Activated CD8-positive, alpha-beta memory T cell treated with anti-CD3 and anti-CD28 coated beads, Interleukin-2, amount 10 ng/mL, durations not matched to agents 7 days and 5 days (primary cell): ENCODE results near the gene PRIM2. TPM values are rescaled to one million over a fixed set of nuclear protein-coding genes. Genes with fewer than 3 reads are reported as not detected.
"Not testable (repeated sequence)": the region's sequence is repeated elsewhere in the genome, so short reads cannot be mapped to it uniquely, and the experiment has no call there.

ENCODE experiments used
- ATAC-seq: fragments of 150-1000 bp; cut with Tn5 transposase; one replicate; pipeline ENCODE4 v1.10.0; 2021; ENCODE audit warnings: moderate library complexity
- CTCF ChIA-PET: fragments of 350-600 bp; sonication (Branson Sonifier 250); formaldehyde crosslinking; loops from one replicate; lab custom pipeline; 2021; ENCODE audit warnings: antibody characterized with exemption; lab: Charles Lee
- DNase-seq: peaks from one replicate; pipeline ENCODE4 v3.0.0-alpha.2; 2020
- H3K27ac Mint-ChIP-seq: one replicate; pipeline ENCODE4 v1.8.0; 2021; ENCODE audit warnings: mild to moderate bottlenecking, mixed read lengths
- H3K27me3 Mint-ChIP-seq: one replicate; pipeline ENCODE4 v1.8.0; 2021; ENCODE audit warnings: mixed read lengths
- H3K36me3 Mint-ChIP-seq: one replicate; pipeline ENCODE4 v1.8.0; 2021; ENCODE audit warnings: mild to moderate bottlenecking, mixed read lengths
- H3K4me1 Mint-ChIP-seq: one replicate; pipeline ENCODE4 v1.8.0; 2021; ENCODE audit warnings: mixed read lengths
- H3K4me3 Mint-ChIP-seq: one replicate; pipeline ENCODE4 v1.8.0; 2021; ENCODE audit warnings: mild to moderate bottlenecking, moderate library complexity, mixed read lengths
- H3K9me3 Mint-ChIP-seq: one replicate; pipeline ENCODE4 v1.8.0; 2022; ENCODE audit warnings: low read depth, mixed read lengths
- total RNA-seq, 2 experiments: library from RNA; stranded (reverse); gene quantifications; one replicate each; pipeline ENCODE4 v1.2.3, GENCODE V29; 2021

Gene PRIM2
- total RNA-seq, 2 experiments from 2014 or later, result 36.2 to 42.8 TPM

GRCh38 chr6:57298741-57299140 is 18.7 kb upstream of the PRIM2 start:
- CTCF ChIA-PET, result no interaction called here
- DNase-seq (no peak), ATAC-seq (no peak)
- Mint-ChIP-seq H3K4me3 (no peak overlapping the region), H3K27me3 (peaks cover 12% of the 10 kb centered on the region), H3K27ac (no peak overlapping the region), H3K9me3 (no peaks in the 10 kb centered on the region), H3K4me1 (no peaks in the 10 kb centered on the region), H3K36me3 (no peaks in the 10 kb centered on the region)

DNA sequence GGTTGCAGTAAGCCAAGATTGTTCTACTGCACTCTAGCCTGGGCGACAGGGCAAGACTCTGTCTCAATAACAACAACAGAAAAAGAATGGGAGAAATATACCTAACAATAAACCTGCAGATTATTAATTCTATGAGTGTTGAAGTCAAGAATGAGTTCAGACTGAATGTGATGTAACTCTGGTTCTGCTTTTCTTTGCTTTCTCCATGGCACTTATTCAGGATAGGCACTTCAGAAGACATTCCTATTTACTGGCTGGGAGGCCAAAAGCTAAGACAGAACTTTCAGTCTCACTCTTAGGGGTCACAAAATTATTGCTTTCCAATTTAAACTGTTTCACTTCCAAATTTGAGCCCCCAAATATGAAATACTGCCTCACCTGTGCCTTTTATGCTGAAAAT is 15.7 kb upstream of the PRIM2 start:
- Mint-ChIP-seq H3K4me1 (no peaks in the 10 kb centered on the region), H3K27ac (no peak overlapping the region), H3K9me3 (no peaks in the 10 kb centered on the region), H3K27me3 (peaks cover 14% of the 10 kb centered on the region), H3K4me3 (no peak overlapping the region), H3K36me3 (no peaks in the 10 kb centered on the region)
- no peak for DNase-seq
- CTCF ChIA-PET, result no interaction called here
- no peak for ATAC-seq

GRCh38 chr6:57302477-57302876 is 15.0 kb upstream of the PRIM2 start:
- ATAC-seq (no peak), DNase-seq (no peak)
- H3K27ac Mint-ChIP-seq, result no peak overlapping the region
- H3K27me3 Mint-ChIP-seq, result peaks cover 15% of the 10 kb centered on the region
- H3K4me1 Mint-ChIP-seq, result no peaks in the 10 kb centered on the region
- H3K4me3 Mint-ChIP-seq, result no peak overlapping the region
- H3K9me3 Mint-ChIP-seq, result no peaks in the 10 kb centered on the region
- no peaks in the 10 kb centered on the region for H3K36me3 Mint-ChIP-seq
- CTCF ChIA-PET, result no interaction called here

DNA sequence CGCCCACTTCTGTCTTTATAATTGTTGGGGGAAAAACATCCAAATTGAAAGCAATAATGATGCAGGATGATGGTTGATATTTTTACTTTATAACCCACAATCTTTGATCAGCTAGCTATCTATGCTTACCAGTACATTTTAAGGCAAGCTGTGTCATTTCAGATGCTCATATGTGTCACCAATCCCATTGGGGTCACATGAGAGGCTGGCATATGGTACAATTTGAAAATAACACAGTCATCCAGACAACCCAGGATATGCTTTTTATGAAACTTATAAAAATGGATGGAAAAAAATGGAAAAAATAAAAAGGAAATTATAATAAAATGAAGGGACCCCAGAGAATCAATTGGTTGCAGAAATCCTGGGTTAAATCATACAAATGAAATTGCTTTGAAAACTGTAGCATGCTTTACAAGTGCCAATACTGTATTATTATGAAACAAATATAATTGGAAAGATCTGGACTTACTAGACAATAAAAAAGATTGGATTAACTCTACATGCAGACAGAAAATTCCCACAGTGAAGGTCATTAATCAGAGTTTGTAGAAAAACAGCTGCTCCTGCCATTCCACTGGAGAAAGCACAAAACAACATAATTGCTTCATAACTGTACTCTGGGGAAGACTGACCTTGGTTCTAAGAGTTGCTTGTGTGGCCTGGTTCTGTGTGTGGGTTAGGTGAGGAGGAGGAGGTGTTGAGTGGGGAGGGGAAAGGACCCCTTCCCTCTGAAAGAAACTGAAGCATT is 13.3 kb upstream of the PRIM2 start:
- ATAC-seq (no peak), DNase-seq (no peak)
- no peak overlapping the region for H3K4me3 Mint-ChIP-seq
- CTCF ChIA-PET, result no interaction called here
- no peaks in the 10 kb centered on the region for H3K36me3 Mint-ChIP-seq
- H3K27ac Mint-ChIP-seq, result no peak overlapping the region
- no peaks in the 10 kb centered on the region for H3K9me3 Mint-ChIP-seq
- peaks cover 20% of the 10 kb centered on the region for H3K27me3 Mint-ChIP-seq
- no peaks in the 10 kb centered on the region for H3K4me1 Mint-ChIP-seq

- CTCF ChIA-PET, result interaction anchor here (1.1 kb wide), 1 partner anchor 10 kb away, joined by 3 read pairs; no protein-coding TSS in a partner anchor
- Mint-ChIP-seq H3K9me3 (no peaks in the 10 kb centered on the region), H3K36me3 (no peaks in the 10 kb centered on the region), H3K27ac (no peak overlapping the region), H3K27me3 (peaks cover 20% of the 10 kb centered on the region), H3K4me1 (no peaks in the 10 kb centered on the region), H3K4me3 (no peak overlapping the region)
- no peak for ATAC-seq
- no peak for DNase-seq
These were observed 12.3 kb upstream of the PRIM2 start for GRCh38 chr6:57305107-57305506.

GRCh38 chr6:57305761-57306160 is 11.7 kb upstream of the PRIM2 start:
- Mint-ChIP-seq H3K9me3 (no peaks in the 10 kb centered on the region), H3K4me3 (no peak overlapping the region), H3K4me1 (no peaks in the 10 kb centered on the region), H3K36me3 (no peaks in the 10 kb centered on the region), H3K27me3 (peaks cover 20% of the 10 kb centered on the region), H3K27ac (no peak overlapping the region)
- DNase-seq (no peak), ATAC-seq (no peak)
- CTCF ChIA-PET, result interaction anchor here (1.1 kb wide), 1 partner anchor 9 kb away, joined by 3 read pairs; no protein-coding TSS in a partner anchor

GRCh38 chr6:57306273-57306672 is 11.2 kb upstream of the PRIM2 start:
- Mint-ChIP-seq H3K27me3 (peaks cover 17% of the 10 kb centered on the region), H3K4me3 (no peak overlapping the region), H3K36me3 (no peaks in the 10 kb centered on the region), H3K4me1 (no peaks in the 10 kb centered on the region), H3K9me3 (no peaks in the 10 kb centered on the region), H3K27ac (no peak overlapping the region)
- ATAC-seq, result no peak
- CTCF ChIA-PET, result interaction anchor here (1.1 kb wide), 1 partner anchor 8 kb away, joined by 3 read pairs; no protein-coding TSS in a partner anchor
- no peak for DNase-seq

GRCh38 chr6:57307850-57308249 is 9.6 kb upstream of the PRIM2 start:
- Mint-ChIP-seq H3K27me3 (peaks cover 16% of the 10 kb centered on the region), H3K36me3 (no peaks in the 10 kb centered on the region), H3K4me3 (no peak overlapping the region), H3K27ac (no peak overlapping the region), H3K4me1 (no peaks in the 10 kb centered on the region), H3K9me3 (no peaks in the 10 kb centered on the region)
- CTCF ChIA-PET, result no interaction called here
- no peak for ATAC-seq
- DNase-seq, result no peak

GRCh38 chr6:57308755-57309154 is 8.7 kb upstream of the PRIM2 start:
- CTCF ChIA-PET, H3K4me1 Mint-ChIP-seq, H3K27ac Mint-ChIP-seq, H3K4me3 Mint-ChIP-seq, ATAC-seq, DNase-seq, H3K36me3 Mint-ChIP-seq, H3K9me3 Mint-ChIP-seq: not testable (repeated sequence)
- peaks cover 25% of the 10 kb centered on the region for H3K27me3 Mint-ChIP-seq

DNA sequence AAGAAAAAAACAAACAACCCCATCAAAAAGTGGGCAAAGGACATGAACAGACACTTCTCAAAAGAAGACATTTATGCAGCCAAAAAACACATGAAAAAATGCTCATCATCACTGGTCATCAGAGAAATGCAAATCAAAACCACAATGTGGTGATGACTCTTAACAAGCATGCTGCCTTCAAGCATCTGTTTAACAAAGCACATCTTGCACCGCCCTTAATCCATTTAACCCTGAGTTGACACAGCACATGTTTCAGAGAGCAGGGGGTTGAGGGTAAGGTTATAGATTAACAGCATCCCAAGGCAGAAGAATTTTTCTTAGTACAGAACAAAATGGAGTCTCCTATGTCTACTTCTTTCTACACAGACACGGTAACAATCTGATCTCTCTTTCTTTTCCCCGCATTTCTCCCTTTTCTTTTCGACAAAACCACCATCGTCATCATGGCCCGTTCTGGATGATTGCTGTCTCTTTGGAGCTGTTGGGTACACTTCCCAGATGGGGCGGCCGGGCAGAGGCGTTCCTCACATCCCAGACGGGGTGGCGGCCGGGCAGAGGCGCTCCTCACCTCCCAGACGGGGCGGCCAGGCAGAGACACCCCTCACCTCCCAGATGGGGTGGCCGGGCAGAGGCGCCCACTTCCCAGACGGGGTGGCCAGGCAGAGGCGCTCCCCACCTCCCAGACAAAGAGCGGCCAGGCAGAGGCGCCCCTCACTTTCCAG is 7.2 kb upstream of the PRIM2 start:
- H3K27me3 Mint-ChIP-seq, result peaks cover 26% of the 10 kb centered on the region
- CTCF ChIA-PET, H3K36me3 Mint-ChIP-seq, H3K27ac Mint-ChIP-seq, H3K9me3 Mint-ChIP-seq, ATAC-seq, H3K4me1 Mint-ChIP-seq, DNase-seq, H3K4me3 Mint-ChIP-seq: not testable (repeated sequence)

- Mint-ChIP-seq H3K27ac (no peak overlapping the region), H3K27me3 (peaks cover 26% of the 10 kb centered on the region), H3K36me3 (no peaks in the 10 kb centered on the region), H3K9me3 (no peaks in the 10 kb centered on the region), H3K4me3 (no peak overlapping the region), H3K4me1 (peaks cover under 1% of the 10 kb centered on the region)
- CTCF ChIA-PET, result no interaction called here
- DNase-seq, result no peak
- ATAC-seq, result no peak
These were observed 6.6 kb upstream of the PRIM2 start for GRCh38 chr6:57310817-57311157.

GRCh38 chr6:57311300-57312003 is 6.0 kb upstream of the PRIM2 start:
- not testable (repeated sequence) for H3K4me1 Mint-ChIP-seq, H3K4me3 Mint-ChIP-seq, DNase-seq, ATAC-seq, H3K9me3 Mint-ChIP-seq, H3K36me3 Mint-ChIP-seq, H3K27ac Mint-ChIP-seq
- CTCF ChIA-PET, result interaction anchor here (1.2 kb wide), 1 partner anchor 408 kb away, joined by 3 read pairs; no protein-coding TSS in a partner anchor
- H3K27me3 Mint-ChIP-seq, result peaks cover 23% of the 10 kb centered on the region

- no peak overlapping the region for H3K27ac Mint-ChIP-seq
- CTCF ChIA-PET, result interaction anchor here (1.2 kb wide), 1 partner anchor 409 kb away, joined by 3 read pairs; no protein-coding TSS in a partner anchor
- no peaks in the 10 kb centered on the region for H3K36me3 Mint-ChIP-seq
- peaks cover 5% of the 10 kb centered on the region for H3K4me1 Mint-ChIP-seq
- DNase-seq (no peak), ATAC-seq (no peak)
- H3K4me3 Mint-ChIP-seq, result no peak overlapping the region
- H3K9me3 Mint-ChIP-seq, result no peaks in the 10 kb centered on the region
- peaks cover 23% of the 10 kb centered on the region for H3K27me3 Mint-ChIP-seq
These were observed 5.5 kb upstream of the PRIM2 start for GRCh38 chr6:57312004-57312345.
